HG02852 (cell line): ENCODE data around the gene OSBPL5.
"Not testable (repeated sequence)": the region's sequence is repeated elsewhere in the genome, so short reads cannot be mapped to it uniquely, and the experiment has no call there.

Experiments used
- ATAC-seq: cut with Tn5 transposase; IDR thresholded peaks from one replicate; pipeline ENCODE4 v1.9.1; 2021; ENCODE audit warnings: mild to moderate bottlenecking, moderate library complexity; ENCODE audit not compliant: unreplicated experiment

OSBPL5 gene

DNA sequence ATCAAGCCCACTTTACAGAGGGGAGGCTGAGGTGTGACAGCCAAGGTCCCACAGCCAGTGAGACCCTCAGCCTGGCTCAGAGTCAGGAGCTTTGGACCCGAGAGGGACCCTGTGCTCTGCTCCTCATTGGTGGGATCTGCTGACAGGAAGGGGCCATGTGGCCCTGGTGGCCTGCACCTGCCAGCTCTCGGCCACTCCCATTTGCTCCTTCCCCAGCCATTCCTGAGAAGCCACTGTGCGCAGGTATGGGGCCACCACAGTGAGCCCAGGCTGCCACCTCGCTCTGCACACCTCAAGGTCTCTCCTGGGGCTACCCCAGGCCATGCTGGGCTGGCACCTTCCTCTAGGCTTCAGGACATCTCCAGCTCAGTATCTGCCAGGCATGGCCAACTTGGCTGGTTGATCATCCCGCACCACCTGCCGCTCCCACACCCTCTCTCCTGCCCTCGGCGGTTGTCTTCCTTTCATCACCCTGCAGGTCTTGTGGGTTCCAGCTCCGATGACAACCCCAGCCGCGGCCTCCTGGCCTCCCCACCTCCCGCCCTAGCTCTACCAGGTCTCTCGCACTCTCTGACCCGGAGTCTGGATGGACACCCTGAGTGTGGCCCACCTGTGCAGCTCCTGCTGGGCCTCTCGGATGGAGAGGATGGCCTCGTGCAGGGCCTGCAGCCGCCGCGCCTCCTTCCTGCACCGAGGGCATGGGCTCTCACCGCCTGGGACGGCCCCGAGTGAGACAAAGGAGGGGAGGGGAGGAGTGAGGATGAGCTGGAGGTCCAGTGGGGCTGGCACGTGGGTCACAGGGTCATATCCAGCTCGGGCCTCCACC is 75.7 kb downstream of the OSBPL5 start:
- no peak for ATAC-seq

DNA sequence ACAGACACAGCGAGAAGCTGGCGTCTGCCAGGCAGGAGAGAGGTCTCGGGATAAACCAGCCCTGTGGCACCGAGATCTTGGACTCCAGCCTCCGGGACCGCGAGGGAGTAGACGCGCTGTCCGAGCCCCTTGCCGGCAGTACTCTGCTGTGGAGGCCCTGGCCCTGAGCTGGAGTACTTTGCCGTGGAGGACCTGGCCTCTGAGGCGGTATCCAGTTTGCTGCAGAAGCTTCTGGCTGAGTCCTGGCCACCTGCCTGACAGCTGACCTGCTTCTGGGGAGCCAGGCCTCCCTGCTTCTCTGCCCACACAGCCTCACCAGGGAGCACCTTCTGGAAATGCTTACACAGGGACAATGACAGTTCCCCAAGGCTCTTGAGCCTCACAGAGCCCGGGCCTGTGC is 76.3 kb downstream of the OSBPL5 start:
- no peak for ATAC-seq

DNA sequence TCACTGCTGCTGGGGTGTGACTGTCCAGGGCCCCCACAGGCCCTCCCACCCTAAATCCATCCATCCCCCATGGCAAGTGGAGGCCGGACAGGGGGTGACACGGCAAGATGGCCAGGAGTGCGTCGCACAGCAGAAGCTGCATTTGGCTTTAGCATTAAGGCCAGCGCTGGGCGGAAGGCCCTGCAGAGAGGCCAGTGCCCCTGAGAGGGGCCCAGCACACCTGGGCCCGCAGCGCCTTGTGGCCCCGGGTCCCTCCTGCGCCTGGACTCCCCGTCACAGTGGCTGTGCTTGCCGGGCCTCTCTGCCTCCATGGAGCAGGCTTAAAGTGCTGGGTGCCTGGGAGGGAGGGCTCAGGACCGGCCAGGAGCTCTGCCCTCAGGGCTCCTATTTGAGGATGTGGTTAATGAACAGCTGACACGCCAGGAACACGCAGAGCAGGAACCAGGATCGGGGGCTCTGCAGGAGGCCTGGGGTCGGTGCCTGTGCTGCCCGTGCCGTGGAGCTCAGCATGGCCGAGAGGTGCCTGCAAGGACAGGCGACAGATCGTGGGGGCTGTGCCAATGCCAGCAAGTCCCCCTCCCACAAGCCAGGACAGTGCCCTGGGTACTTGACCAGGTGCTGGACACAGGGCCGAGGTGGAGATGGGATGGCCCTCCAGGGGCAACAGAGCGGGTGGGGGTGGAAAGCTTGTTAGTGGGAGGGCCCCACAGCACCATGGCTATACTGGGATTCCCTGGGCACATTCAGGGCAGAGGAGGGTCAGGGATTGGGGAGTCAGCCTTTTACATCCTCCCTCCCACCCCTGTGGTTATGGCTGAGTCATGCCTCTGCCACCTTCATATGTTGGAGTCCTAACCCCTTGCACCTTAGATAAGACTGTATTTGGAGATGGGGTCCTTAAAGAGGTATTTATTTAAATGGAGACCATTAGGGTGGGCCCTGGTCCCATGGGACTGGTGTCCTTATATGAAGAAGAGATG is 77.0 kb downstream of the OSBPL5 start:
- ATAC-seq, result no peak

DNA sequence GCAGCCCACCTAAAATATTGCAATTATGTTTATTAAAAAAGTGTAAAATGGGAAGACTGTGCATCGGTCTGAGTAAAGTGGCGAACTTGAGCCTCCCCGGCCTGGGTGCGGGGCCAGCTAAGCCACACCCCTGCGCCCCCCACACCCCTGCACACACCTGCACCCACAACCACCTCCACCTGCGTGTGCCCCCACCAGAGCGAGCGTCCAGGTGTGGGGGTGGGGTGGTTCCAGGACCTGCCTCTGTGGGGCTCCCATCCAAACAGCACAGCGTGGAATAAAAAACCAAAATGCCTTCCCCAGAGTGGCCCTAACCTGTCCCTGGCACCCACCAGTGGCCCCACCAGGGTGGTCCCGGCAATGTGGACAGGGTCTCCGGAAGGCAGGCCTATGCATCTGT is 77.7 kb downstream of the OSBPL5 start:
- ATAC-seq, result no peak

DNA sequence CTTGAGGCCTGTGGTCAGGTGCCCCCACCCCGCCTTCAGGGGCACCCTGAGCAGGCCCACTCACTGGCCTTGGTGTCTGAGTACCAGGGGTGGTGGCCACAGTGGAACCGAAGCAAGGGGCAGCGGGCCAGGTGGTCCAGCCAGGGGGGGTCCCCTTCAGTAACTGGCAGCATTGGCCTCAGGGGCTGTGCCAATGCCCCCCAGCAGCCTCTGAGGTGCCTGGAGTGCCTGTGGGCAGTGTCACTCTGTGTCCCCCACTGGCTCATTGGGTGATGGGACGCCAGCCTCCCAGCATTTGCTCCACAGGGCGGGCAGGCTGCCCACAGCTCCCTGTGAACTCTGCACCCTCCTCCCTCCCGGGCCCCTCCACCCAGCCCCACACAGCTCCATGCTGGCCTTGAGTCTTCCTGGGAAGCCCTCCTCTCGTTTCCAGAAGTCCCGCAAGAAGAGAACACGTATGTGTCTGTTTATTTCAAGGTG is 78.4 kb downstream of the OSBPL5 start:
- ATAC-seq, result no peak

DNA sequence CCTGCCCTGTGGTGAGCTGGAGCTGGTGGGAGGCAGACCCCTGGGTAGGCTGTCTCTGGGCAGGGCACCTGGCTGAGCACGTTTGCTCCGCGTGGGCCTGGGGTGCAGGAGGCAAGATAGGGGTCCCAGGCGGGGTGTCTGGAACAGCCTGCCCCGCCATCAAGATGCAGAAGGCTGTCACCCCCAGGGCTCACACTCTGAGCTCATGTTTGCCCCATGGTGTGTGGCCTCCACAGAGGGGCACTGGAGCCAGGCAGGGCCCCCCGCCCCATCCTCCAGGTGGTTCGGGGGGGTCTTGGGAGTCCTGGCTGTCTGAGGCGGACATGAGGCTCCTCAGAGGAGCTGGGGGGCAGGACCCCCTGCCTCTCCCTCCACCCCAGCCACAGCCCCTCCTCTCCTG is 79.0 kb downstream of the OSBPL5 start:
- ATAC-seq, result no peak

DNA sequence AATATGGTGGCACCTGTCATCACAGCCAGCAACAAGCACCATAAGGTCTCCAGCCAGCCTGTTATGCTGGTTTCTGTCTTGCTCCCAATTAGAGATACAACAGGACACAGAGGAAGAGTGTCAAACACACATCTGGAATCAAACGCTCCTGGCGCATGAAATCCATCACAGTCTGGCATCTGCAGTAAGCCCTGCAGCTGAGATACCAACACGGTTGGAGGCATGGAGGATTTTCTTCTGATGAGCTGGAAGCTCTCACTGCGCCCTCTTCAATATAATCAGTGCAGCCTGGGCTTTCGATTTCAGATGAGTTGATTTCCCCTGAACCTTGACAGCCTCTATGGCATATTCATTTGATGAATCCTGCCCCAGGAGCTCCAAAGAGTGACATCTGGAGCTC is 80.1 kb downstream of the OSBPL5 start:
- no peak for ATAC-seq

DNA sequence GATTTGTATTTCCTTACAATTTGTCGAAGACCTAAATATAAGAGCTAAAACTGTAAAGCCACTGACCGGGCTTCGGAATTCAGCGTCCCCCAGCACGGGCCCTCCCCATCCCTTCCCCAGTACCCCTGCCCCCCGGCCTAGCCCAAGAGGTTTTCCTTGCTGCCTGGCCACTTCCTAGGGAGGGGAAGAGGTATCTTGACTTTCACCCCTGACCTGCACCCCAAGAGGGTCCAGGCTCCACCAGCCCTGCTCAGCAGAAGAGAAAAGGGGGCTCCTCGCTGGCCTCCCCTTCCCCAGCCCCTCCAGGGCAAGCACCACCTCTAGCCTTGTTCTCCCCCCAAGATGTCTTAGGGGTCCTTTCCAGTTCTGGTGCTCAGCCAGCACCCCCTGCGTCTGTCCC is 81.8 kb downstream of the OSBPL5 start:
- ATAC-seq, result no peak

DNA sequence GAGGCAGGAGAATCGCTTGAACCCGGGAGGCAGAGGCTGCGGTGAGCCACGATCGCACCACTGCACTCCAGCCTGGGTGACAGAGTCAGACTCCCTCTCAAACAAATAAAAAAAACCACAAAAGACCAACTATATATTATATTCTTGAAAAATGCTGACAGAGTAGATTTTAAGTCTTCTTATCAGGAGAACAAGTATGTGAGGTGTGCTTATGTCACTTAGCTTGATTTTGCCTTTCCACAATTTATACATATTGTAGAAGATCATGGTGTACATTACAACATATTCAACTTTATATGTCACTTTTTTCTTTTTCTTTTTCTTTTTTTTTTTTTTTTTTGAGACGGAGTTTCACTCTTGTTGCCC is 83.7 kb downstream of the OSBPL5 start:
- ATAC-seq, result no peak

DNA sequence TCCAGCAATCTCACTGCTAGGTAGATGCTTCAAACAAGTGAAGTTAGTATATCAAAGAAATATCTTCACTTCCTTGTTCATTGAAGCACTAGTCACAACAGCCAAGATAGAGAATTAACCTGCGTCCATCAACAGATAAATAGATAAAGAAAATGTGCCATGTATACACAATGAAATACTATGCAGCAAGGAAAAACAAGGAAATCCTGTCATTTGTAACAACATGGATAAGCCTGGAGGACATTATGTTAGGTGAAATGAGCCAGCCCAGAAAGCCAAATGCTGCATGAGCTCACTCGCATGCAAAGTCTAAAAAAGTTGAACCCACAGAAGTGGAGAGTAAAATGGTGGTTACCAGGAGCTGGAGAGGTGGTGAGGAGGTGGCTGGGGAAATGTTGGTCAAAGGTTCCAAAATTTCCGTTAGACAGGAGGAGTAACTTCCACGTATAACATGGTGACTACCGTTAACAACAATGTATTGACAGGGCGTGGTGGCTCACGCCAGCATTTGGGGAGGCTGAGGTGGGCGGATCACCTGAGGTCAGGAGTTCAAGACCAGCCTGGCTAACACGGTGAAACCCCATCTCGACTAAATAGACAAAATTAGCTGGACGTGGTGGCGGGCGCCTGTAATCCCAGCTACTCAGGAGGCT is 84.3 kb downstream of the OSBPL5 start:
- no peak for ATAC-seq

DNA sequence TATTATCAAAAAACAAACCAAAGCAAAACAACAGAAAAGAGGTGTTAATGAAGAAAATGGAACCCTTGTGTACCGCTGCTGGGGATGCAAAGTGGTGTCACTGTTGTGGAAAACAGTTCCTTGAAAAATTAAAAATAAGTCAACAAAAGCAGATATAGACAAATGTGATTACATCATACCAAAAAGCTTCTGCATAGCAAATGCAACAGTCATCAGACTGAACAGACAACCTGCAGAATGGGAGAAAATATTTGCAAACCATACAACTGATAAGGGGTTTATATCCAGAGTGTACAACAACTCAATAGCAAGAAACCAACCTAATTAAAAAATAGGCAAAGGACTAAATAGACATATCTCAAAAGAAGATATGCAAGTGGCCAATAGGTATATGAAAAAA is 85.0 kb downstream of the OSBPL5 start:
- ATAC-seq, result no peak

DNA sequence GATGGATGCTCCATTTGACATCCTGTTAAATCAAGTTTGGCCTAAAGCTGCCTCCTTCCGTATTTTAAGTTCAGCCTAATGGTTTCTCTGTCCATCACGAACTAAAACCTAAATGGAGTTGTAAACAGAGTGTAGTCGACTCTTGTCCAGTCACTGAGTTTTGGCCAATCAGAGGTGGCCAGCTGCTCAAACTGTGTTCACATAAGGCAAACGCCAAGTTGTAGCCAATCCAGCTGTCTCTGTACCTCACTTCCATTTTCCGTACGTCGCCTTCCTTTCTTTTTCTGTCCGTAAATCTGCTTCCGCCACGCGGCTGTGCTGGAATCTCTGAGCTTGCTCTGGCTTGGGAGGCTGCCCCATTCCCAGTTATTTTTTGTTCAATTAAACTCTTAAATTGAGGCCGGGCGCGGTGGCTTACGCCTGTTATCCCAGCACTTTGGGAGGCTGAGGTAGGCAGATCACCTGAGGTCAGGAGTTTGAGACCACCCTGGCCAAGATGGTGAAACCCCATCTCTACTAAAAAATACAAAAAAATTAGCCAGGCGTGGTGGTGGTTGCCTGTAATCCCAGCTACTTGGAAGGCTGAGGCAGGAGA is 87.2 kb downstream of the OSBPL5 start:
- ATAC-seq, result no peak

DNA sequence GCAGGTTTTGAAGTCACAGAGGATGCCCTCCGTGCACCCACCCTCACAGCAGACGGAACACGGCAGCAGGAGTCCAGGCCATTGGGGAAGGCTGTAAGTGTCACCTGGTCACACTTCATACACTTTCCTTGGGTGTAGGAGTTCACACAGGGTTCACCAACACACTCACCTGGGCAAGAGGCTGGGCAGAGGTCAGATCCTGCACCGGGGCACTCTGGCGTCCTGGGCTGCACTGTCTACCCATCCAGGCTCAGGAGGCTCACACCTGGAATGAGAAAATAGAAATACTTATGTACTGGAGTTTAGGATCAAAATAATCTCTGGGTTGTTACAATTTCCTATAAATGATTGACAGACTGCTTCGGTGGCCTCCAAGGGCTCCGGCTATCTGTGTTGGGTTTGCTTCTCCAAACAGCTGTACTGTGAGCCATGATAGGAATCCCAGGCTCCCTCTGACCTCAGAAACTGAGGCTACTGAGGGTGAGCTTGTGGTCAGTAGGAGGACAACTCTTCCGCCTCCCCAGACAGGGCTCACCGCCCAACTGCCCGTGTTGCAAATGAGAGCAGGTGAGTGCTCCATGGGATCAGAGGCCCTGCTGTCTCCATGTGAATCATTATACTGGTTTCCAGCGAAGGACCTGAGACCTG is 87.8 kb downstream of the OSBPL5 start:
- ATAC-seq, result no peak

DNA sequence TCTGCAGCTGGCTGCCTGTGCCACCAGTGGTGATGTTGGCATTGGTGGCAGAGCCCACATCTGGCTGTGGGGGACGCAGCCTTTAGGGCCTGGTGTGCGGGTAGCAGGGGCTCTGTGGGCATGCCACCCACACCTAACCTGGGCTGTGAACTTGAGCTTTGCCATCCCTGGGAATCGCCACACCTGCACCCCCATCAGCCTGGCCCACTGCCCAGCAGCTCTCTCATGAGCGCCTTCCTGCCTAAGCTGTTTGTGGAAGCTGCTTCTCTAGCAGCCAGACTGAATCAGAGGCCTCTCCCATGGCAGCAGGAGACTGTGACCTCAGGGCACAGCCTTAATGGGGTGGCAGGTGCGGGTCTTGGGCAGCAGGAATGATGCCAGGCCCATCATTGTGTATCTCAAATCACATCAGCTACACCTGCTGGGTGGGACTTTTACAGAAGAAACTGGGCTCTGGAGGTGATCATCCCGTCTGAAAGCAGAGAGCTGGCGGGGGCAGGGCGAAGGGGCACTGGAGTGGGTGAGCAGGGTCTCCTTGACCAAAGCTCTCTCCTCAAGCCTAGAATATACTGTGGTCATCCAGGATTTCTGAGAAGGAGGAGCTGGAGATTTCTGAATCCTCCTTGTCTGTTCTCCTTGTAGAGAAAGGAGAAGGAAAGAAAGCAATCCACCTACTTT is 90.1 kb downstream of the OSBPL5 start:
- ATAC-seq, result no peak

DNA sequence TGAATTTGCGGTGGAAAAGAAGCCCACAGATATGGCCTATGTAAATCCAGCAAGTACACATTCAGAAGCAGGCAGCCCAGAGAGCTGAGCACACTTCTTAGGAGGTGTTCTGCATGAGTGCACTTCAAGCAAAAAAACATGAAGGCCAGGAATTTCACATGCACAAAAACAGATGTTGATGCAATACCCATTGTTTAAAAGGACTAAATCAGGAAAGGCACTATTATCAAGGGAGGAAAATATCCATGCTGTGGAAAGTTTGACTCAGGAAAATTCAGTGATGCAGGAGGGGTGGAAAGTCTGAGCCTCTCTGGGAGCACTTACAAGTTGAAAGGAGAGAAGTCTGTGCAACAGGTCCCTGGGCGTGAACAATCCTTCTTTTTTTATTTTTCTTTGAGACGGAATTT is 92.1 kb downstream of the OSBPL5 start:
- ATAC-seq, result no peak

DNA sequence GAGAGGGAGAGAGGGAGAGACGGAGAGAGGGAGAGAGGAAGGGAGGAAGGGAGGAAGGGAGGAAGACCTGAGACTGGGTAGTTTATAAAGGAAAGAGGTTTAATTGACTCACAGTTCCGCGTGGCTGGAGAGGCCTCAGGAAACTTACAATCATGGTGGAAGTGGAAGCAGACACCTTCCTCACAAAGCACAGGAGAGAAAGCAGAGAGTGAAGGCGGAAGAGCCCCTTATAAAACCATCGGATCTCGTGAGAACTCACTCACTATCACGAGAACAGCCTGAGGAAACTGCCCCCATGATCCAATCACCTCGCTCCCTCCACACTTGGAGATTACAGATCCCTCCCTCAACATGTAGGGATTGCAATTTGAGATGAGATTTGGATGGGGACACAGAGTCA is 95.7 kb downstream of the OSBPL5 start:
- ATAC-seq, result no peak

DNA sequence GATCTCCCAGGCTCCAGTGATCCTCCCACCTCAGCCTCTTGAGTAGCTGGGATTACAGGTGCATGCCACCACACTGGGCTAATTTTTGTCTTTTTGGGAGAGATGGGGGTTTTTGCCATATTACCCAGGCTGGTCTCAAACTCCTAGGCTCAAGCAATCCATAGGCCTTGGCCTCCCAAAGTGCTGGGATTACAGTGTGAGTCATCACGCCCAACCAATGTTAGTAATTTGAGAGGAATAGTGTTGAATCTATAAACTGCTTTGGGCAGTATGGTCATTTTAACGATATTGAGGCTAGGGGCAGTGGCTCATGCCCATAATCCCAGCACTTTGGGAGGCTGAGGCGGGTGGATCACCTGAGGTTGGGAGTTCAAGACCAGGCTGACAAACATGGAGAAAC is 98.8 kb downstream of the OSBPL5 start:
- ATAC-seq, result not testable (repeated sequence)

DNA sequence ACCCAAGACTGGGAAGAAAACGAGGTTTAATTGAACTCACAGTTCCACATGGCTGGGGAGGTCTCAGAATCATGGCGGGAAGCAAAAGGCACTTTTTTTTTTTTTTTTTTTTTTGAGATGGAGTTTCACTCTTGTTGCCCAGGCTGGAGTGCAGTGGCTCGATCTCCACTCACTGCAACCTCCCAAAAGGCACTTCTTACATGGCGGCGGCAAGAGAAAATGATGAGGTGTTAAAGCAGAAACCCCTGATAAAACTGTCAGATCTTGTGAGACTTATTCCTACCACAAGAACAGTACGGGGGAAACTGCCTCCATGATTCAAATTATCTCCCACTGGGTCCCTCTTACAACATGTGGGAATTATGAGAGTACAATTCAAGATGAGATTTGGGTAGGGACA is 100.4 kb downstream of the OSBPL5 start:
- not testable (repeated sequence) for ATAC-seq

DNA sequence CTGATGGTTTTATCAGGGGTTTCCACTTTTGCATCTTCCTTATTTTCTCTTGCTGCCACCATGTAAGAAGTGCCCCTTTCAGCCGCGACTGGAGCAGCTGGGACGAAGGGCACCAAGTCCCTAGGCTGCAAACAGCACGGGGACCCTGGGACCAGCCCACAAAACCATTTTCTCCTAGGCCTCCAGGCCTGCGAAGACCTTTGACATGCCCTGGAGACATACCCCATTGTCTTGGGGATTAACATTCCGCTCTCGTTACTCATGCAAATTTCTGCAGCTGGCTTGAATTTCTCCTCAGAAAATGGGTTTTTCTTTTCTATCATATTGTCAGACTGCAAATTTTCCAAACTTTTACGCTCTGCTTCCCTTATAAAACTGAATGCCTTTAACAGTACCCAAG is 101.2 kb downstream of the OSBPL5 start:
- not testable (repeated sequence) for ATAC-seq

DNA sequence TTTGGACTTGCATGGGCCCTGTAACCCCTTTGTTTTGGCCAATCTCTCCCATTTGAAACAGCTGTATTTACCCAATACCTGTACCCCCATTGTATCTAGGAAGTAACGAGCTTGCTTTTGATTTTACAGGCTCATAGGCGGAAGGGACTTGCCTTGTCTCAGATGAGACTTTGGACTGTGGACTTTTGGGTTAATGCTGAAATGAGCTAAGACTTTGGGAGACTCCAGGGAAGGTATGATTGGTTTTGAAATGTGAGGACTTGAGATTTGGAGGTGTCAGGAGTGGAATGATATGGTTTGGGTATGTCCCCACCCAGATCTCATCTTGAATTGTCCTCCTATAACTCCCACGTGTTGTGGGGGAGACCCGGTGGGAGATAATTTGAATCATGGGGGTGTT is 101.7 kb downstream of the OSBPL5 start:
- ATAC-seq, result not testable (repeated sequence)
